ENCODE results near the gene SETD5. TPM values are rescaled to one million over a fixed set of nuclear protein-coding genes. Genes with fewer than 3 reads are reported as not detected.

The SETD5 gene
- polyA plus RNA-seq, 1 donor (not counting 4 experiments of a cell fraction or from before 2014, with no cell fraction given), result 37.8 TPM

DNA sequence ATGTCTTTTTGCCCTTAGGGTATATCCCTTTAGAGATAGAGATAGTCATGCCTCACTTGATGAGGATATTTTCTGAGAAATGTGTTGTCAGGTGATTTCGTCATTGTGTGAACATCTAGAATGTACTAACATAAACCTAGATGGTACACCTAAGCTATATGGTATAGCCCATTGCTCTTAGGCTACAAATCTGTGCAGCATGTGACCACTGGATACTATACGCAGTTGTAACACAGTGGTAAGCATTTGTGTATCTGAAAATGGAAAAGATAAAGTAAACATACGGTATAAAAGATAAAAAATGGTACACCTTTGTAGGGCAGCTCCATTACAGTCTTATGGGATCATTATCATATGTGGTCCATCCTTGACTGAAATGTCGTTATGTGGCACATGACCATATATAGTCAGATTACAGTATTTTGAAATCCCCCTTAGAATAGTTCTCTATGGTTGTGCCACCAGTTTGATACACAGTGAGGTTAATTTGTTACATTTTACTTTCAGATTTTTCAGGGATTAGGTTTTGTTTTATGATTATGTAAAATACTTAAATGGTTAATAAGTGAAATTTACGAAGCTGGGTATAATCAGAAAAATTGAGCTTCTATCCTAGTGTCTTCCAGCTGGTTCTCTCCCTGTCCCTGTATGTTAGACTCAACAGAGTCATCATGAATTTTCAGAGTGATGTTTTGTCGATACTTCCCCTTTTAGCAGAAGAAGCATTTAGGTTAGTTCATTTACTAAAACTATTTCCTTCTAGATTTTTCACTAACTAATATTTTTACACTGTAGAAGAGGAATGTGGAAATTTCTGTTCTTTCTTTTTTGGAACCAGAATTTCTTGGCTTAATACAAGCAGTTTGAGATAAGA lies 12.8 kb downstream of the SETD5 start:
- Histone ChIP-seq H3K4me3 (ENCODE audit: control insufficient read depth in 2 of 3, extremely low read depth in 1 of 3, insufficient read depth in 2 of 3, low read depth in 1 of 3, low read length in 3 of 3) (no peak overlapping the region), H4K20me1 (ENCODE audit: control insufficient read depth, extremely low read depth, insufficient read depth, low read length) (peaks cover 28% of the 10 kb centered on the region), H3K4me1 (ENCODE audit: control insufficient read depth, extremely low read depth, insufficient read depth, low read length) (peaks cover 21% of the 10 kb centered on the region), H3K79me2 (ENCODE audit: control insufficient read depth, insufficient read depth, low read length) (peaks cover 100% of the 10 kb centered on the region), H3K27me3 (ENCODE audit: control insufficient read depth, extremely low read depth, insufficient read depth, low read length) (no peaks in the 10 kb centered on the region), H3K9me3 (ENCODE audit: control insufficient read depth, low read depth, low read length) (no peaks in the 10 kb centered on the region), H3K36me3 (ENCODE audit: control insufficient read depth in 2 of 2, extremely low read depth in 1 of 2, insufficient read depth in 2 of 2, low read length in 2 of 2) (no peaks in the 10 kb centered on the region), H3K9me1 (ENCODE audit: control insufficient read depth, extremely low read depth, insufficient read depth, low read length) (no peaks in the 10 kb centered on the region), H3K4me2 (ENCODE audit: control insufficient read depth, extremely low read depth, insufficient read depth, low read depth, low read length) (no peak overlapping the region), H2AFZ (ENCODE audit: control insufficient read depth, low read length) (no peak overlapping the region), H3K9ac (ENCODE audit: control insufficient read depth, extremely low read depth, insufficient read depth, low read length) (no peak overlapping the region), H3K27ac (ENCODE audit: control insufficient read depth, insufficient read depth, low read length) (no peak overlapping the region)
- dilution Hi-C loops (cut with MboI; ENCODE audit: extremely low pct_ligation_motif_present, low sequenced_read_pairs), result no loop called here
- no peak for TF ChIP-seq EZH2 (IDR thresholded peaks at IDR 0.05; ENCODE audit: low read length)
- TF ChIP-seq, protein P1, sequence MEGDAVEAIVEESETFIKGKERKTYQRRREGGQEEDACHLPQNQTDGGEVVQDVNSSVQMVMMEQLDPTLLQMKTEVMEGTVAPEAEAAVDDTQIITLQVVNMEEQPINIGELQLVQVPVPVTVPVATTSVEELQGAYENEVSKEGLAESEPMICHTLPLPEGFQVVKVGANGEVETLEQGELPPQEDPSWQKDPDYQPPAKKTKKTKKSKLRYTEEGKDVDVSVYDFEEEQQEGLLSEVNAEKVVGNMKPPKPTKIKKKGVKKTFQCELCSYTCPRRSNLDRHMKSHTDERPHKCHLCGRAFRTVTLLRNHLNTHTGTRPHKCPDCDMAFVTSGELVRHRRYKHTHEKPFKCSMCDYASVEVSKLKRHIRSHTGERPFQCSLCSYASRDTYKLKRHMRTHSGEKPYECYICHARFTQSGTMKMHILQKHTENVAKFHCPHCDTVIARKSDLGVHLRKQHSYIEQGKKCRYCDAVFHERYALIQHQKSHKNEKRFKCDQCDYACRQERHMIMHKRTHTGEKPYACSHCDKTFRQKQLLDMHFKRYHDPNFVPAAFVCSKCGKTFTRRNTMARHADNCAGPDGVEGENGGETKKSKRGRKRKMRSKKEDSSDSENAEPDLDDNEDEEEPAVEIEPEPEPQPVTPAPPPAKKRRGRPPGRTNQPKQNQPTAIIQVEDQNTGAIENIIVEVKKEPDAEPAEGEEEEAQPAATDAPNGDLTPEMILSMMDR (optimal IDR thresholded peaks at IDR 0.05 in 1 of 3, IDR thresholded peaks at IDR 0.05 in 1 of 3, conservative IDR thresholded peaks at IDR 0.05 in 1 of 3; ENCODE audit: extremely low read depth in 1 of 3, insufficient read depth in 2 of 3, low read length in 3 of 3), result no peak
- FAIRE-seq, result no peak
- no peak for DNase-seq (ENCODE audit: low read depth, low spot score)

DNA sequence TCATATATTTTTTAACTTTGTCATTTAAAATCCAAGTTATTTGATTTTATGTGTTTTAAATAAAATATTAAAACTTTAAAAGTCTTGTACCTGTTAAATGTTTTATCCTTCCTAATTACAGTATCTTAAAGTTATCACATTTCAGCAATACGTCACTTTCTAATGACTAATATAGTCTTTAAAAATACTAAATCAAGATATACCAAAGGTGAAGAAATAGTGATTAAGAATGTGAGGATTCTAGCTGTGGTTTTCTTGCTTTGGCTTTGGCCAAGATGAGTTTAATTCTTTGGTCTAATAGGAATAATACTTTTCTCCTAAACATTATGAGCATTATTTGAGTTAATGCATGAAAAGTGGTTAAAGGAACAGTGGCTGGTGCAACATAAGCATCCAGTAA lies 13.9 kb downstream of the SETD5 start:
- H3K9me3 ChIP-seq (ENCODE audit: control insufficient read depth, low read depth, low read length), result no peaks in the 10 kb centered on the region
- no peak overlapping the region for H3K9ac ChIP-seq (ENCODE audit: control insufficient read depth, extremely low read depth, insufficient read depth, low read length)
- peaks cover 22% of the 10 kb centered on the region for H3K4me1 ChIP-seq (ENCODE audit: control insufficient read depth, extremely low read depth, insufficient read depth, low read length)
- H3K4me3 ChIP-seq (ENCODE audit: control insufficient read depth in 2 of 3, extremely low read depth in 1 of 3, insufficient read depth in 2 of 3, low read depth in 1 of 3, low read length in 3 of 3), result no peak overlapping the region
- dilution Hi-C loops (cut with MboI; ENCODE audit: extremely low pct_ligation_motif_present, low sequenced_read_pairs), result no loop called here
- no peak for TF ChIP-seq EZH2 (IDR thresholded peaks at IDR 0.05; ENCODE audit: low read length)
- TF ChIP-seq, protein P1 (optimal IDR thresholded peaks at IDR 0.05 in 1 of 3, IDR thresholded peaks at IDR 0.05 in 1 of 3, conservative IDR thresholded peaks at IDR 0.05 in 1 of 3; ENCODE audit: extremely low read depth in 1 of 3, insufficient read depth in 2 of 3, low read length in 3 of 3), result no peak
- H3K4me2 ChIP-seq (ENCODE audit: control insufficient read depth, extremely low read depth, insufficient read depth, low read depth, low read length), result no peak overlapping the region
- H2AFZ ChIP-seq (ENCODE audit: control insufficient read depth, low read length), result no peak overlapping the region
- peaks cover 100% of the 10 kb centered on the region for H3K79me2 ChIP-seq (ENCODE audit: control insufficient read depth, insufficient read depth, low read length)
- H4K20me1 ChIP-seq (ENCODE audit: control insufficient read depth, extremely low read depth, insufficient read depth, low read length), result peaks cover 35% of the 10 kb centered on the region
- FAIRE-seq (no peak), DNase-seq (ENCODE audit: low read depth, low spot score) (no peak)
- H3K27ac ChIP-seq (ENCODE audit: control insufficient read depth, insufficient read depth, low read length), result no peak overlapping the region
- H3K27me3 ChIP-seq (ENCODE audit: control insufficient read depth, extremely low read depth, insufficient read depth, low read length), result no peaks in the 10 kb centered on the region
- no peaks in the 10 kb centered on the region for H3K36me3 ChIP-seq (ENCODE audit: control insufficient read depth in 2 of 2, extremely low read depth in 1 of 2, insufficient read depth in 2 of 2, low read length in 2 of 2)
- no peaks in the 10 kb centered on the region for H3K9me1 ChIP-seq (ENCODE audit: control insufficient read depth, extremely low read depth, insufficient read depth, low read length)
